Gastrocnemius medialis (tissue), 4 donors: ENCODE results near the gene XRRA1.

Experiments used
- POLR2A ChIP-seq, 2 donors: fragments of 450-650 bp; IDR thresholded peaks; one replicate each; pipeline ENCODE4 v1.6.1; 2017; ENCODE audit warnings: antibody characterized with exemption in 2 of 2, mild to moderate bottlenecking in 2 of 2, moderate library complexity in 2 of 2
- TF ChIP-seq, protein P1 (sequence below), 5 experiments: fragments of 450-650 bp in 3 of 5; fragments of 200-600 bp in 2 of 5; sonication (generic) in 2 of 5; IDR thresholded peaks in 4 of 5; conservative IDR thresholded peaks in 1 of 5; 1 replicate in 4 of 5; 2 replicates in 1 of 5; pipeline ENCODE4 v1.5.1; 2016 to 2019; ENCODE audit warnings: antibody characterized with exemption in 5 of 5, mild to moderate bottlenecking in 3 of 5, moderate library complexity in 3 of 5

DNA sequence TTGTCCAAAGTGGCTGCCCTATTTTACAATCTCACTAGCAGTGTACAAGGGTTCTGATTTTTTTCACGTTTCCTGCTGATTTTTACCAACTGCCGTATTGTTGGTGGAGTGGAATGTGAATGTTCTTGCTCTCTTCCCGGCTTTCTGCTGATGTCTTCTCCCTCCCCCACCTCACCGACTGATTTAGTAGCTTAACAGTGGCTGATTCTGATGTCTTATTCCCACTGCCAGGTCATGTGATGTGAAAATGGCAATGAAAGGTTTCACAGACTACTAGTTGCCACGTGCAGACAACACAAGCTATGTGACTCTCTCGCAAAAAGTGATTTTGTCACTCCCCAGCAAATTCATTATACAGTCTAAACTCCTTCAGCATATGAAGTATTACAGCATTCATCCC lies 22.5 kb upstream of the XRRA1 start:
- no peak for TF ChIP-seq POLR2A (IDR thresholded peaks at IDR 0.05)
- TF ChIP-seq, protein P1, sequence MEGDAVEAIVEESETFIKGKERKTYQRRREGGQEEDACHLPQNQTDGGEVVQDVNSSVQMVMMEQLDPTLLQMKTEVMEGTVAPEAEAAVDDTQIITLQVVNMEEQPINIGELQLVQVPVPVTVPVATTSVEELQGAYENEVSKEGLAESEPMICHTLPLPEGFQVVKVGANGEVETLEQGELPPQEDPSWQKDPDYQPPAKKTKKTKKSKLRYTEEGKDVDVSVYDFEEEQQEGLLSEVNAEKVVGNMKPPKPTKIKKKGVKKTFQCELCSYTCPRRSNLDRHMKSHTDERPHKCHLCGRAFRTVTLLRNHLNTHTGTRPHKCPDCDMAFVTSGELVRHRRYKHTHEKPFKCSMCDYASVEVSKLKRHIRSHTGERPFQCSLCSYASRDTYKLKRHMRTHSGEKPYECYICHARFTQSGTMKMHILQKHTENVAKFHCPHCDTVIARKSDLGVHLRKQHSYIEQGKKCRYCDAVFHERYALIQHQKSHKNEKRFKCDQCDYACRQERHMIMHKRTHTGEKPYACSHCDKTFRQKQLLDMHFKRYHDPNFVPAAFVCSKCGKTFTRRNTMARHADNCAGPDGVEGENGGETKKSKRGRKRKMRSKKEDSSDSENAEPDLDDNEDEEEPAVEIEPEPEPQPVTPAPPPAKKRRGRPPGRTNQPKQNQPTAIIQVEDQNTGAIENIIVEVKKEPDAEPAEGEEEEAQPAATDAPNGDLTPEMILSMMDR (IDR thresholded peaks at IDR 0.05 in 4 of 5, conservative IDR thresholded peaks at IDR 0.05 in 1 of 5), result no peak
